Esophagus mucosa (tissue), 1 donor: ENCODE results near the gene CEP152. TPM values are rescaled to one million over a fixed set of nuclear protein-coding genes. Genes with fewer than 3 reads are reported as not detected.
"Not testable (repeated sequence)": the region's sequence is repeated elsewhere in the genome, so short reads cannot be mapped to it uniquely, and the experiment has no call there.

Experiments used
- ATAC-seq: fragments of 200-7000 bp; cut with Tn5 transposase; one replicate; pipeline ENCODE4 v1.9.1; 2020
- total RNA-seq: library from RNA; stranded (reverse); gene quantifications from one replicate; pipeline ENCODE4 v1.2.4, GENCODE V29; 2023
- donor health status: DM: yes; HTN: yes; CAD: no.

Gene CEP152
- total RNA-seq, 1 donor from 2014 or later = 4.5 TPM

GRCh38 chr15:48811325-48811958 is 573 bp upstream of the CEP152 start:
- ATAC-seq = no peak

- ATAC-seq = no peak
These were observed 4.7 kb downstream of the CEP152 start for GRCh38 chr15:48806151-48806550.

GRCh38 chr15:48805591-48805990 is 5.3 kb downstream of the CEP152 start:
- ATAC-seq = no peak

- no peak for ATAC-seq
These were observed 7.0 kb downstream of the CEP152 start for GRCh38 chr15:48803877-48804276.

- peak; percentile 53 for ATAC-seq
These were observed 8.0 kb downstream of the CEP152 start for GRCh38 chr15:48802867-48803266.

- no peak for ATAC-seq
These were observed 8.6 kb downstream of the CEP152 start for GRCh38 chr15:48802257-48802656.

GRCh38 chr15:48800811-48801455 is 9.9 kb downstream of the CEP152 start:
- no peak for ATAC-seq

- no peak for ATAC-seq
These were observed 10.6 kb downstream of the CEP152 start for GRCh38 chr15:48800245-48800644.

GRCh38 chr15:48798319-48798718 is 12.6 kb downstream of the CEP152 start:
- ATAC-seq = no peak

- ATAC-seq = no peak
These were observed 13.9 kb downstream of the CEP152 start for GRCh38 chr15:48796930-48797329.

- ATAC-seq = no peak
These were observed 14.3 kb downstream of the CEP152 start for GRCh38 chr15:48796521-48796920.

- no peak for ATAC-seq
These were observed 15.0 kb downstream of the CEP152 start for GRCh38 chr15:48795901-48796300.

GRCh38 chr15:48794697-48795134 is 16.2 kb downstream of the CEP152 start:
- ATAC-seq = peak; percentile 77

GRCh38 chr15:48792408-48792807 is 18.5 kb downstream of the CEP152 start:
- no peak for ATAC-seq

- ATAC-seq = not testable (repeated sequence)
These were observed 20.3 kb downstream of the CEP152 start for GRCh38 chr15:48790466-48791115.

- no peak for ATAC-seq
These were observed 25.2 kb downstream of the CEP152 start for GRCh38 chr15:48785712-48786111.

- no peak for ATAC-seq
These were observed 25.7 kb downstream of the CEP152 start for GRCh38 chr15:48785195-48785594.

GRCh38 chr15:48784756-48785155 is 26.1 kb downstream of the CEP152 start:
- ATAC-seq = no peak

GRCh38 chr15:48782911-48783310 is 28.0 kb downstream of the CEP152 start:
- no peak for ATAC-seq

GRCh38 chr15:48781481-48782081 is 29.3 kb downstream of the CEP152 start:
- ATAC-seq = no peak

GRCh38 chr15:48781017-48781416 is 29.9 kb downstream of the CEP152 start:
- no peak for ATAC-seq

GRCh38 chr15:48778331-48778730 is 32.5 kb downstream of the CEP152 start:
- no peak for ATAC-seq

GRCh38 chr15:48777645-48778330 is 33.1 kb downstream of the CEP152 start:
- ATAC-seq = no peak
